NCI-H446 treated with DMSO at 0.1 percent for 48 hours (cell line): ENCODE data around the gene SPDYE16.
A peak's percentile ranks its signal among the peaks of the same experiment; 100 is the strongest.
"Not testable (repeated sequence)": the region's sequence is repeated elsewhere in the genome, so short reads cannot be mapped to it uniquely, and the experiment has no call there.

Source experiments
- DNase-seq: peaks from one replicate; lab custom pipeline; 2025; lab: John Stamatoyannopoulos, UW

SPDYE16 gene

DNA sequence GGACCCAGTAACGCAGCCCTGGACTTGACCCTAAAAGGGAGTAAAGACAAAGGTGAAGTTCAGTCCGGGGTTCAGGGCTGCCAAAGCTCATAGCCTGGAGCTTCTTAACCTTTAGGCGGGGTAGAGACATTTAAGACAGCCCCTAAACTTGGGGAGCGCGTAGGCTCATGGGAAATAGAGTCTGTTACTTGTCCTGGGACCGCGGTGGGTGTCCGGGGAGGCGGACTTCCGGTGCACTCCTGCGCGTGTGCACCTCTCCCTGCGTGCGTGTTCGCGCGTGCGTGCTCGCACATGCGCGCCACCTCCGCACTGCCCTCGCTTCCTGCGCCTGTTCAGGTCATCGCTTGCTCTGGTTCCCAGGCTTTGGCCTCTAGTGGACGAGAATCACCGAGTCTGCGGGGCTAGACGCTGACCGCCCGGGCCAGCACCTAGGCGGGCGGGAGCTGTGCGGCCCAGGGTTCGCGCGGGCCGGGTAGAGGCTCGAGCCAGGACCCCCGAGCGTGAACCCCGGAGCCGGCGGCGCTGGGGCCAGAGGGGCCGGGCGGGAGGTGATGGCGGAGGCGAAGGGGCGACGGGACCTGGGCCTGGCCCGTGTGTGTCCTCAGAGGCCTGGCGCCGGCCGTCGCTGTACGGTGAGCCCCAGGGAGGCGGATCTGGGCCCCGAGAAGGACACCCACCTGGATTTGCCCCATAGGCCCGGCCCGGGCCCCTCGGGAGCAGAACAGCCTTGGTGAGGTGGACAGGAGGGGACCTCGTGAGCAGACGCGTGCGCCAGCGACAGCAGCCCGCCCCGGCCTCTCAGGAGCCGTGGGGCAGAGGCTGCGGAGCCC, 6.1 kb upstream of the SPDYE16 start:
- peak; percentile 58 for DNase-seq

DNA sequence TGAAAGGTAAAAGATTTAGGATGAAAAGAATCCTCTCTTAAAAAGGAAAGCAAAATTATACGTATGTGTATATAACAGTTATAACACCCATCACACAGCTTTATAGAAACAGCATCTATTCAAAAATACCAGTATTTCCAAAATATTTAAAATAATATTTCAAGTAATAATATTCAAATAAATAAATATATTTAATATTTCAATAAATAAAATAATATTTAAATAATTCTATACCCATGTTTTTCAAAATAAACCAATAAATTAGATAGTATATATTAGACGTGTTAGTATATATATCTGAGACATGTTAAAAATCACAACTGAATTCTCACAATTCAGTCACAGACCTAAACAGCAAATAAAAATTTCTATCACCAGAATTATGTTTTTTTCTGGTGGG, 11.5 kb downstream of the SPDYE16 start:
- not testable (repeated sequence) for DNase-seq

DNA sequence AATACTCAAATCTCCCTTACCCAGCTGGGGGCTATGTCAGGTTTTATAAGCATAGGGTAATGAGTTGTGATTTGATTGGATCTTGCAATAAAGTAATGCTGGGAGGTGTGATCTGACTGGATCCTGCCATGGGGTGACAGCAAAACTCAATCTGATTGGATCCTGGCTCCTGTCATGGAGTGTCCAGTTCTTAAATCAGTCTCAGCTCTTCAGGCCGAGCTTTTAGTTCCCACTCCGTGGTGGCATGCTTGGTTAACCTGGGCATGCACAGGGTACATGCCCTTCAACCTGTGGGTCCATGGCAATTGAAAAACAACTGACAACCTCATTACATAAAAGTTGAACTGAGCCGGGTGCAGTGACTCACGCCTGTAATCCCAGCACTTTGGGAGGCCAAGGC, 16.9 kb downstream of the SPDYE16 start:
- not testable (repeated sequence) for DNase-seq

DNA sequence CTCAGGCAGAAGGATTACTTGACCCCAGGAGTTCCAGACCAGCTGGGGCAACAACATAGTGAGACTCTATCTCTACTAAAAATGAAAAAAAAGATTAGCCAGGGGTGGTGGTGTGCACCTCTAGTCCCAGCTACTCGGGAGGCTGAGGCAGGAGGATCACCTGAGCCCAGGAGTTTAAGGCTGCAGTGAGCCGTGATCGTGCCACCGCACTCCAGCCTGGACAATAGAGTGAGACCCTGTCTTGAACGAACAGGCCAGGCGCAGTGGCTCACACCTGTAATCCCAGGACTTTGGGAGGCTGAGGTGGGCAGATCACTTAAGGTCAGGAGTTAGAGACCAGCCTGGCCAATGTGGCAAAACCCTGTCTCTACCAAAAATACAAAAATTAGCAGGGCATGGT, 26.2 kb downstream of the SPDYE16 start:
- DNase-seq: not testable (repeated sequence)

DNA sequence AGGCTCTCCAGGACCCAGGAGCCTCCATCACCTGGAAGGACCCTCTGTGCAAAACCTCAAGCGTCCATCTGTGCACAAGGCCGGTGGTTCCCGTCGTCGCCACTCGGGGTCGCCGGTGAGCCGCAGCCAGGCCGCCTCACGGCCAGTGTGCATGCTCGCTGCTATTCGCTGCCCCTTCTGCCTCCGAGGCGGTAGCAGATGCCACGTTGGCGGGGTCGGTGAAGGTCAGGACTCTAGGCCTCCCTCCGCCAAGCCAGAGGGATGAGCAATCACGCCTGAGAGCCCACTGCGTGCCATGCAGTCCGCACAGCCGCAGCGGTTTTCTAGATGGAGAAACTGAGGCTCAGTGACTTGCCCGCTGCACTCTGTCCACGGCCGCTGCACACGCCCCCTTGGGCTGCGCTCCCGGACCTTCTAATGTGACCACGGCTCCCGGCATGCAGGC, 27.1 kb downstream of the SPDYE16 start:
- no peak for DNase-seq

DNA sequence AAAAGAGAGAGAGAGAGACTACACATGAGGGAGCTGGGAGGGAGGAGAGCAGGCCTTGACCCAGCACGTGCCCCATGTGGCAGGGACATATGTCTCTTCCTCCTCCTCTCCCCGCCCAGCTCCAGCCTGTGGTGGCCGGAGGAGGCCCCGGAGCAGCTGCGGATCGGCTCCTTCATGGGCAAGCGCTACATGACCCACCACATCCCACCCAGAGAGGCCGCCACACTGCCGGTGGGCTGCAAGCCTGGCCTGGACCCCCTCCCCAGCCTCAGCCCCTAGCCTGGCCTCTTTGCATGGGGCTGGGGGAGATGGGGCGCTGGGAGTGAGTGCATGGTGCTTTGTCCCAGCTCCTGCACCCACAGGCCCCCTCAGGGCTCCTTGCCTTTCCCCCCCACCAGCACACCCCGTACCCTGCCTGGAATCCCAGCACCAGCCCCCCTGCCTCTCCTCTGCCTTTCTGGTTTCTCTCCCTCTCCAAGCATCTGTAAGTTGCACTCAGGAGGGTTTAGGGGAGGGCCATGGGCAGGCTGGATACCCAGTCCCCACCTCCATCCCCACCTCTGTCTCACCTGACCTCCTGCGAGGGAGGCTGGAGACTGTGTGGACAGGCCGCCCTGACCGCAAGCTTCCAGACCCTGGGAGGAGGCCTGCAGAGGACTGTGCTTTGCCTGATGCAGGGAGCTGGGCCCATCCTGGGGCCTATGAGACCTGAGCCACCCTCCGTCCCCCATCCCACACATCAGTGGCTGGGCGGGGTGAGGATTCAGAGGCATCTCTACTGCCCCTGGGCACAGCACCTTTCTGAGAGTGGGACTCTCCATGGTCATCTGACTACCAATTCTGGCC, 27.9 kb downstream of the SPDYE16 start:
- DNase-seq: no peak

DNA sequence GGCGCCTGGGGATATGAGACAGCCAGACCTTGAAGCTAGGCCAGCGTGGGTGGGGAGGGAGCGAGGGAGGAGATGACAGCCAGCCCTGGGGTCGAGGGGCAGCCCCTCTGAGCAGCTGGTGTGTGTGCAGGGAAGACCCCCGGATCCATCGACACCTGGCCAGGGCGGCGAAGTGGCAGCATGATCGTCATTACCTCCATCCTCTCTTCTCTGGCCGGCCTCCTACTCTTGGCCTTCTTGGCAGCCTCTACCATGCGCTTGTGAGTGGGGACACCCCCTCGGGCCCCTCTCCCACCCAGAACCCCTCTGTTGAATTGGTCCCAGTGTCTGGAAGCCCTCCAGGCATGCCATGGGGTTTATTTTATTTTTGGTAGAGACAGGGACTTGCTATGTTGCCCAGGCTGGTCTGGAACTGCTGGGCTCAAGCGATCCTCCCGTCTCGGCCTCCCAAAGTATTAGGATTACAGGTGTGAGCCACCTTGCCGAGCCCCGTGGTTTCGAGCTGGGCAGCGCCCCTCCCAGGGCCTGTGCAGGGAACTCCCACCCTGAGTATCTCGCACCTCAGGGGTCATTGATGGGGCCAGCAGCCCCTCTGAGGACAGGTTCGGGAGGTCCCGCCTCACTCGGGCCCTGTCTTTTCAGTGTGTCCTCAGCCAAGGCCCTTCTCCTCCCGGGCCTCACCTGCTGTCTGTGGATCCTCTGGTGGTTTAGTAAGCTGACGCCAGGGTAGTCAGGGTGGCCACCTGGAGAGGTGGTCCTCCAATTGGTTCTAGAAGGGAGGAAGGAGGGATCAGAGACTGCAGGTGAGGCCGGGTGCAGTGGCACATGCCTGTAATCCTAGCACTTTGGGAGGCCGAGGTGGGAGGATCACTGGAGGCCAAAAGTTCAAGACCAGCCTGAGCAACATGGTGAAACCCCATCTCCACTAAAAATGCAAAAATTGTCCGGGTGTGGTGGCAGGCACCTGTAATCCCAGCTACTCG, 29.0 kb downstream of the SPDYE16 start:
- no peak for DNase-seq

DNA sequence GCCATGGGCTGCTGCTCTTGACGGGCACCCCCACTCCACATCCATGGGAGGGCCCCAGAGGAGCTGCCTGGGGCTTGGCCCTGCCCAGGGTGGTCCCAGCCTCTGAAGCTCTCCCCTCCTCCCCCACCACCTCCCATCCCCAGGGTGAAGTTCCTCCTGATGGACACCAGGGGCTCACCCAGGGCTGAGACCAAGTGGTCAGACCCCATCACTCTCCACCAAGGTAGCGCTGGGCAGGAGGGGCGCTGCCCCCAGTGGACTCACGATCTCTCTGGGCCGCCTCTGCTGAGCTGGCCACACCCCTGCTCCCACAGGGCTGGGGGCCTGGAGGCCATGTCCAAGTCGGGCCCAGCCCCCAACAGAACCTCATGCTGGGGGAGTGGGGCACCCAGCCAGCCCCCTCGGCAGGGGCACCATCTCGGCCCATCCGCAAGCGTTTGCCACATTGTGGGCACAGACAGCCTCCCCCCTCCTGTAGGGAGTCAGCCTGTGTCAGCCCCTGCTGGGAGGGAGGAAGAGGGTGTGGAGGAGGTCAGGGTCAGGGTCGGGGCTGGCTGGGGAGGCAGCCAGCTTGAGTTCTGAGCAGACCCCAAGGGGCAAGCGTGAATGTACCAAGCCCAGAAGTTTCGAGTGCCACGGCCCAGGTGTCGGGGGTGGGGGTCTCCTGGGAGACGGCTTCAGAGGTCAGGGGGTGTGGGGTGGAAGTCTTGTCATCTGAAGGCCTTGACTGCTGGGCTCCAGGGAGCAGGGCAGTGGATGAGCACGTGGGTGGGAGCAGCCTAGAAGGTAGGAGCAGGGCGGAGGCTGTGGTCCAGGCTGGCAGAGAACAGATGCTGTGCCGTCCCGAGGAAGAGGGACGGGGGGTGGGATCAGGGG, 29.9 kb downstream of the SPDYE16 start:
- no peak for DNase-seq

DNA sequence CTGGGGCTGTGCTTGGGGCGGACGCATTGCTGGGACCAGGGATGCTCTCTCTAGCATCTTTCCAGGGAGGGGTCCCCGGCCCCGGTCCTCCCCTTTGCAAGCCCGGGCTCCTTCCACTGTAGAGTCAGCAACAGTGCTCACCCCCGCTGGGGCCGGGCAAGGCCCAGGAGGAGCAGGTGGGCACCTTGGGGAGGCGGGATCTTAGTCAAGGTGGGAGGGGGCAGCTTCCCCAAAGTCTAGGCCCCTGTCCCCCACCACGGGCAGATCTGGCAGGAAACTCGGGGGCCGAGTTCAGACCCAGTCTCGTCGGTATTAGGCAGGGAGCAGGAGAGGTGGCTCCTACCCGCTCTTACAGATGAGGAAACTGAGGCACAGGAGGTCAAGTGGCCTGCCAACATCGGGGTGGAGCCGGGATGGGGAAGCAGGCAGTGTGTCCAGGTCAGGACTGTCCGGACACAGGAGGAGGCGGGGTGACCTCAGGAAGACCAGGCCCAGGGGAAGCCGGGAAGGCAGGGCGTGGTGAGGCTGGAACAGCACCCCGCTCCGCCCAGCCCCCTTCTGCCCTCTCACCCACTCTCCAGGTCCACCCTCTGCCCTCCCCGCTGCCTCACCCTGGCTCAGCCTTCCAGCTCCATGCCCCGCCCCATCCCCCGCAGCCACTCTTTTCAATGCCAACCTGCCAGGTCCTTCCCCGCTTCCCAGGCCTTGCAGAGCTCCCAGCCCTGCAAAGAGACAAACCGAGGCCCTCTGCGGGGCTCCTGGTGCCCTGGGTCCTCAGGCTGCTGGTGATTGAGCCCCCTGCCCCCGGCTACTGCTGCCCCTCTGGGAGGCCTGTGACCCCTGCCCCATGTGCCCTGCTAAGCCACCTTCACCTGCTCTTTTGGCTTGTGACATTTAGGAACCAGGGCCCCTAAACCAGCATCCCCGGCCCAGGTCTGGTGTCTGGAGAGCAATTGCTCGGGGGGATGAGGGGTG, 30.9 kb downstream of the SPDYE16 start:
- not testable (repeated sequence) for DNase-seq

DNA sequence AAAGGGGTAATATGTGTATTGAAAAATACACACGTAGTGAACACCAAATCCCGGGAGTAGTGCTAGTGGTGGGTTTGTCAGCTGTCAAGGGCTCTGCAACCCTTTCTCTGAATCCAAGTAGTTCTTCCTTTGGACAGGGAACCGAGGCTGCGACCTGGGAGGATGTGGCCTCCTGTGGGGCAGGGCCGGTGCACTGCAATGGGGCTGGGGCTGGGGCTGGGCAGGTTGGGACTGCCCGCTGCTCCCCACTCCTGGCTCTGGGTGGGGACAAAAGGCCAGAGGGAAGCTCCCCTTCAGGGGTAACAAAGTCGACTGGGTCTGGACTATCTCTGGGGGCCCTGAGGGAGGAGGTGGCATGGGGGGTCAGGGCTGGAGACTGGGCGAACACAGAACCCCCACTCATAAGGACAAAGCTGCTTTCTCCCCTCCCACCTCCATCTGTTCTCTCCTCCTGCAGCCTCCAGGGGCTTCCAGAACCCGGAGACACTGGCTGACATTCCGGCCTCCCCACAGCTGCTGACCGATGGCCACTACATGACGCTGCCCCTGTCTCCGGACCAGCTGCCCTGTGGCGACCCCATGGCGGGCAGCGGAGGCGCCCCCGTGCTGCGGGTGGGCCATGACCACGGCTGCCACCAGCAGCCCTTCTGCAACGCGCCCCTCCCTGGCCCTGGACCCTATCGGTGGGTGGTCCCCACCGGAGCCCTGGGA, 31.7 kb downstream of the SPDYE16 start:
- not testable (repeated sequence) for DNase-seq

DNA sequence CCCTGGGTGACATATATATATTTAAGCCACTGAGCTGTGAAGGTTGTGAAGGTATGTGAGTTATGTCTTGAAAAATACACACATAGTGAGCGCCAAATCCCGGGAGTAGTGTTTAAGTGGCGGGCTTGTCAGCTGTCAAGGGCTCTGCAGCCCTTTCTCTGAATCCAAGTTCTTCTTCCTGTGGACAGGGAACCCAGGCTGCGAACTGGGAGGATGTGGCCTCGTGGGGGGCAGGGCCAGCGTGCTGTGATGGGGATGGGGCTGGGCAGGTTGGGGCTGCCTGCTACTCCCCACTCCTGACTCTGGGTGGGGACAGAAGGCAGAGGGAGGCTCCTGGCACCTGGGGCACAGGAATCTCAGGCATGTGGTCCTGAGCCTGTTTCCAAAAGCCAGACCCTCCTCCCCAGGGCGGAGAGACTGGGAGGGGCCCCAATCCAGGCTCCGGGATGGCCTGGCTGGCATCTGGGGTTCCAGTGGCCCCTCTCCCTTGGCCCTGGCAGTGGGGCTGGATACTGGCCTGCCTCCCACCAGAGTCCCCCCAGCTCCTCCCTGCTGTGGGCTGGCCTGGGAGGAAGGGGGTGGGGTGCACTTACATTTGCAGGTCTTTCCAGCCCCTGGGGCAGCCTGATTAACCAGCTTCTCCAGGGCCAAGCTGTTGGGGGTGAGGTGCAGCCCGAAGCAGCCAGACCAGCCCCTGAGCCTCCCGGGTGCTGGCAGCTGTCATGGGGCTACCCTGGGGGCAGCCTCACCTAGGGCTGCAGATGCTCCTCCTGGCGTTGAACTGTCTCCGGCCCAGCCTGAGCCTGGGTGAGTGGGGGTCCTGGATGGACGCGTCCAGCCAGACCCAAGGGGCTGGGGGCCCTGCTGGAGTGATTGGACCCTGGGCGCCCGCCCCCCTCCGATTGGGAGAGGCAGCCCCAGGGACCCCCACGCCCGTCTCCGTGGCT, 32.9 kb downstream of the SPDYE16 start, which contains the start of gene UPK3B:
Gene UPK3B, plus strand, starts transcription at position 622 of the 947 bp plus-strand sequence. Its CDS starts 101 bp downstream, at position 723.
- no peak for DNase-seq

DNA sequence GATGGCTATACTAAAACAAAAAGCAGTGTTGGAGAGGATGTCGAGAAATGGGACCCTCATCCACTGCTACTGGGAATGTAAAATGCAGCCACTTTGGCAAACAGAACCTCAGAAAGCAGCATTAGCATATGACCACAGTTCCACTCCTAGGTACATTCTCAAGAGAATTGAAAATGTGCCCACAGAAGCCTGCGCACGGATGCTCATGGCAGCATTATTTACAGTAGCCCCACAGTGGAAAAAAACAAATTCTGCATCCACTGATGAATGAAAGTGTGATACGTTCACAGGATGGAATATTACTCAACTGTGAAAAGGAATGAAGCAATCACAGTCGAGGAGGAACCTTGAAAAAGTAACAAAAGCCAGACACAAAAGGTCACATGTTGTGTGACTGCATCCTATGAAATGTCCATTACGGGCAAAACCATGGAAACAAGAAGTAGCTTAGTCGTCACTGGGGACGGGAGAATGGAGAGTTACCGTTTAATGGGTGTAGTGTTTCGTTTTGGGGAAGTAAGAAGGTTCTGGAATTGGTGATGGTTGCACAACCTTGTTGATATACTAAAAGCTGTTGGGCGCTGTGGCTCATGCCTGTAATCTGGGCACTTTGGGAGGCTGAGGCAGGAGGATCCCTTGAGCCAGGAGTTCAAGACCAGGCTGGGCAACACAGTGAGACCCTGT, 35.2 kb downstream of the SPDYE16 start:
- DNase-seq: no peak

DNA sequence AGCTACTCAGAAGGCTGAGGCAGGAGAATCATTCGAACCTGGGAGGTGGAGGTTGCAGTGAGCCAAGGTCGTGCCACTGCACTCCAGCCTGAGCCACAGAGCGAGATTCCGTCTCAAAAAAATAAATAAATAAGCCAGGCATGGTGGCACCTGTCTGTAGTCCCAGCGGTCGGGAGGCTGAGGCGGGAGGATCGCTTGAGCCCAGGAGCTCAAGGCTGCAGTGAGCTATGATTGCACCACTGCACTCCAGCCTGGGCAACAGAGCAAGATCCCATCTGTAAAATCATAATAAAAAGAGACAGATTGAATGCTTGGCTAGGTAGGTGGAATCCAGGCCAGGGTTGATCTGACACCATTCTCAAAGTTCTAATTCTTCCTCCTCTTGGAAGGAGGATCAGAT, 36.5 kb downstream of the SPDYE16 start:
- DNase-seq: not testable (repeated sequence)

DNA sequence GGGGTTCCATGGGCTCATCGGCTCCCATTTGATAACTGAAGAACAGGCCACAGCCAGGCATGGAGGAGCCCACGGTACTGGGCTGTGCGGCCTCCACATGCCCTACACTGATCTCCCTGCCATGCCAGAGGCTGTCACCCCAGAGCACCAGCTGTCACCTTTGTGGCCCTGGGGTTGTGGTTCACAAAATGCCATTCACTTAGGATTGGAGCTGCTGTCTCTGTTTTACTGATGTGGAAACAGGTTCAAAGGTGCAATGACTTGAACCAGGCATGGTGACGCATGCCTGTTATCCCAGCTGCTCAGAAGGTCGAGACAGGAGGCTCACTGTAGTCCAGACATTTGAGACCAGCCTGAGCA, 37.0 kb downstream of the SPDYE16 start:
- no peak for DNase-seq

DNA sequence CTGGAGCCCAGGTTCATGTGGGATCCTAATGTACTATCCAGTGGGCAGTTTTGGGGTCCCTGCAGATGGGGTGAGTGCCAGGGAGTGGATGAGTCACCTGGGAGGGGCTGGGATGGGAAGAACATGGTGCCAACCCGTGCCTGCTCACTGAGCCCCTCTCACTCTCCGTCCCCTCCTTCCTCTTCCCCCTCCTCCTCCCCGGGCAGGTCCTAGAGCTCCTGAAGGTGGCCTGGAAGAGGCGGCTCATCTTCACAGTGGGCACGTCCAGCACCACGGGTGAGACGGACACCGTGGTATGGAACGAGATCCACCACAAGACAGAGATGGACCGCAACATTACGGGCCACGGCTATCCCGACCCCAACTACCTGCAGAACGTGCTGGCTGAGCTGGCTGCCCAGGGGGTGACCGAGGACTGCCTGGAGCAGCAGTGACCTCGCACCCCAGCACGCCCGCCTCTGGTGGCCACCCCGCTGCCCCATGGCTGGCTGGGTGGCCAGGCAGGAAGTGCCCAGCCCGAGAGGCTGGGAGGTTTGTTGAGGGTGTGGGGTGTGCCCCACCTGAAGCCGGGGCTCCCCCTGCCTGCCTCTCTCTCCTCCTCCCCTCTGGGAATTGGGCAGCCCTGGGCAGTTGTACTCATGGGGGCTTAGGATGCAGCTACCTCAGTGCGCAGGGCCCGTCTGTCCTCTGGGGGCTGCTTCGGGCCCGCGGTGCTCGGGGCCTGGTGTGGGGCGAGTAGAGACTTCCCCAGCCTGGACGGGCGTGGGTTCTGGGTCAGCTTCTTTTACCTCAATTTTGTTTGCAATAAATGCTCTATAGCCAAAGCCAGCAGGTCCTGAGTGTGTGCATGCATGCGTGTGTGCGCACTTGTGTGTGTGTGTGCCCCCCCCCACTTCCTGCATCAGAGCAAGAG, 37.7 kb downstream of the SPDYE16 start:
- no peak for DNase-seq
